DND-41 (cell line): ENCODE results near the gene RALBP1.

ENCODE experiments used
- EZH2 ChIP-seq: IDR thresholded peaks from 3 replicates; pipeline ENCODE4 v1.6.1; 2012; ENCODE audit warnings: borderline replicate concordance, low read depth, mild to moderate bottlenecking, moderate library complexity, low read length, inconsistent platforms; ENCODE audit not compliant: severe bottlenecking
- TF ChIP-seq, protein P1 (sequence below): IDR thresholded peaks from 2 replicates; pipeline ENCODE4 v1.5.1; 2012; ENCODE audit warnings: borderline replicate concordance, low read length, moderate library complexity, mild to moderate bottlenecking; ENCODE audit not compliant: poor library complexity, severe bottlenecking; ENCODE audit errors: extremely low read depth

- TF ChIP-seq, protein P1, sequence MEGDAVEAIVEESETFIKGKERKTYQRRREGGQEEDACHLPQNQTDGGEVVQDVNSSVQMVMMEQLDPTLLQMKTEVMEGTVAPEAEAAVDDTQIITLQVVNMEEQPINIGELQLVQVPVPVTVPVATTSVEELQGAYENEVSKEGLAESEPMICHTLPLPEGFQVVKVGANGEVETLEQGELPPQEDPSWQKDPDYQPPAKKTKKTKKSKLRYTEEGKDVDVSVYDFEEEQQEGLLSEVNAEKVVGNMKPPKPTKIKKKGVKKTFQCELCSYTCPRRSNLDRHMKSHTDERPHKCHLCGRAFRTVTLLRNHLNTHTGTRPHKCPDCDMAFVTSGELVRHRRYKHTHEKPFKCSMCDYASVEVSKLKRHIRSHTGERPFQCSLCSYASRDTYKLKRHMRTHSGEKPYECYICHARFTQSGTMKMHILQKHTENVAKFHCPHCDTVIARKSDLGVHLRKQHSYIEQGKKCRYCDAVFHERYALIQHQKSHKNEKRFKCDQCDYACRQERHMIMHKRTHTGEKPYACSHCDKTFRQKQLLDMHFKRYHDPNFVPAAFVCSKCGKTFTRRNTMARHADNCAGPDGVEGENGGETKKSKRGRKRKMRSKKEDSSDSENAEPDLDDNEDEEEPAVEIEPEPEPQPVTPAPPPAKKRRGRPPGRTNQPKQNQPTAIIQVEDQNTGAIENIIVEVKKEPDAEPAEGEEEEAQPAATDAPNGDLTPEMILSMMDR: no peak
- TF ChIP-seq EZH2: no peak
Measured at GRCh38 chr18:9542924-9543323, 67.6 kb downstream of the RALBP1 start.
